NCI-H2227 treated with DMSO at 0.1 percent for 48 hours (cell line): ENCODE data around the gene LAMC3.
"Not testable (repeated sequence)": the region's sequence is repeated elsewhere in the genome, so short reads cannot be mapped to it uniquely, and the experiment has no call there.

Source experiments
- DNase-seq: peaks from one replicate; lab custom pipeline; 2025; lab: John Stamatoyannopoulos, UW

The LAMC3 gene

DNA sequence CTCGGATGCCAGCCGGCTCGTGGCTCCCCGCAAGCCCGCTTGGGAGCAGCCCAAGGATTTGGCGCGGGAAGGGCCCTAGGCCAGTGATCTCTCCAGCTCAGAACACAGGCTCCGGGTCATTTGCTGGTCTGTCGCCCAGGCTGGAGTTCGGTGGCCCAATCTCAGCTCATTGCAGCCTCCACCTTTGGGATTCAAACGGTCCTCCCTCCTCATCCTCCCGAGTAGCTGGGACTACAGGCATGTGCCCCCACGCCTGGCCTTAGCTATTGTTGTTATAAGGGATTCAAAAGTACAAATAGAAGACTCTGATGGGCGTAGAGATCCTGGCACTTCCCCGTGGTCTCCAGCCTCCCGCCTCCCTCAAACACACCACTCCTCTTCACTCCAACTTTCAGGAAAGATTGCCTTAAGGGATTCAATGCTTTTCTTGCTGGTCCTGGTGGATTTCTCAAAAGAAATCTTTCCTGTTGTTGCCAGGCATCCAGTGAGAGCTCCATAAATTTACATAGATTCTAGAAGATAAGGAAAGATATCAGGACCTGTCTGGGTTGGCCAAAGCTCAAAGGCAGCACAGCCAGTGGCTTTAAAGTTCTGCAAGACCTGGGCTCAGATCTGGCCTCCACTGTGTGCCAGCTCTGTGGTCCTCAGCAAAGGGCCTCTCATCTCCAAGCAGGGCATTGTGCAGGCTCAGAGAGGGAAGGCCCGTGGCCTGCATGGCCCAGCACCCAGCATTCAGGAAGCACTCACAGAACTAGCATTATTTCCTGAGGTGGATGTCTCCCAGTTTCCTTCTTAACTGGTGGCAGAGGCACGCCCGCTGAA is 88.4 kb downstream of the LAMC3 start:
- DNase-seq: no peak

- no peak for DNase-seq
Measured at GRCh38 chr9:131097948-131098278, 88.9 kb downstream of the LAMC3 start.

- DNase-seq: no peak
Measured at GRCh38 chr9:131098391-131099101, 89.6 kb downstream of the LAMC3 start.

DNA sequence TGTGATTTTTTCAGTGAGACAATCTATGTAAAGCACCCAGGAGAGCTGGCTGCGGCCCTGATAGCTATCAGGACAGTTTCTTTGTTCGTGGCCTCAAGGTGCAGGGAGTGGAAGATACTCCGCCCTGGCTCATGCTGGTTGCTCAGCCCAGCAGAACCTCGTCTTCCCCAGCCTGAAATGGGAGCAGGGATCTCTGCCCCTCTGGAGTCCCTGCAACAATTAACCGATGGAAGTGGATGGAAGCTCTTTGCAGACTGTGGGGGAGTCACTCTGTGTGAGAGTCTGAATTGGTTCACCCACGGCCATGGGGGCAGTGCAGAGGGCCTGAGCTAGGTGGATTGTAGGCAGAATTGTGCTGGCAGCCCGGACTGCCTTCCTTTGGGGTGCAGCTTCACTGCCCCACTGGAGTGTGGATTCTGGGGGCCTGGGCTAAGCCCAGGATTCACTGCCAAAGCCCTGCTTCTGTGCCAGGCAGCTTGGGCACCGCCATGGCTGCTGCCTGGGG is 90.2 kb downstream of the LAMC3 start:
- no peak for DNase-seq

- not testable (repeated sequence) for DNase-seq
Measured at GRCh38 chr9:131099845-131100244, 90.9 kb downstream of the LAMC3 start.

DNA sequence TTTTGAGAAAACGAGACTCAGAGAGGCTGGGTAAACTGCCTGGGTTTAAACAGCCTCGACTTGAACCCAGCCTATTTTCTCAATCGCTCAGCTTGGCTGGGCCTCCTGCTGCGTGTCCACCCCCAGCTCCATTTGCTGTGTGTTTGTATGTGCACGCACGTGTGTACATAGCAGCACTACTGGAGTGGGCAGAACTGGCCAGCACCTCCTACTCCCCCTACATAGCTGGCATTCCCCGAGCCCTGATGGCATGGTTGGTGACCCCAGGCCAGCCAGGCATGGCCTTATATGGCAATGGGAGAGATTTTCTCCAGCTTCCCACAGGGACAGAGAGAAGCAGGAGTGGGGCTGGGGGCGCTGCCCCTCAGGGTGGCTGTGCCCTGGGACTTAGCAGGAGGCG is 91.5 kb downstream of the LAMC3 start:
- DNase-seq: no peak

DNA sequence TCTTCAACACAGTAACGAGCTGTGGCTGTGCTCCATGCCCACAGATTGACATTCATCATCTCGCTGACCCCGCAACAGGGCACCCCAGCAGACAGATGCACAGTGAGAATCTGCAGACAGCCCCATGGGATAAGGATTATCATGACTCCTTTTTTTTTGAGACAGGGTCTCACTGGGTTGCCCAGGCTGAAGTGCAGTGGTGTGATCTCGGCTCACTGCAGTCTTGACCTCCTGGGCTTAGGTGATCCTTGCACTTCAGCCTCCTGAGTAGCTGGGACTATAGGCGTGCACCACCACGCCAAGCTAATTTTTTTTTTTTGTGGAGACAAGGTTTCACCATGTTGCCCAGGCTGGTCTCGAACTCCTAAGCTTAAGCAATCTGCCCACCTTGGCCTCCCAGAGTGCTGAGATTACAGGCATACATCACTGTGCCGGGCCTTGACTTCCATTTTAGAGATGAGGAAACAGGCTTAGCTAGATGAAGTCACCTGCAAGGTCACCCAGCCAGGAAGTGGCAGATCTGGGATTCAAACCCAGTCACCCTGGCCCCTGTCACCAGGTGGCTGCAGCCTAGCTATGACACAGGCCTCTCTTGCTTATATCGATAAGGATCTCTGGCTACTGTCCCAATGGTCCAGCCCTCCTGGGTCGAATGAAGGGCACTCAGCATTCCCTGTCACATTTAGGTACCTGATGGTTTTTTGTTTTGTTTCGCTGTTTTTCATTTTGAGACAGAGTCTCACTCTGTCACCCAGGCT is 92.4 kb downstream of the LAMC3 start:
- no peak for DNase-seq

GRCh38 chr9:131103024-131103423 is 94.0 kb downstream of the LAMC3 start:
- DNase-seq: no peak

DNA sequence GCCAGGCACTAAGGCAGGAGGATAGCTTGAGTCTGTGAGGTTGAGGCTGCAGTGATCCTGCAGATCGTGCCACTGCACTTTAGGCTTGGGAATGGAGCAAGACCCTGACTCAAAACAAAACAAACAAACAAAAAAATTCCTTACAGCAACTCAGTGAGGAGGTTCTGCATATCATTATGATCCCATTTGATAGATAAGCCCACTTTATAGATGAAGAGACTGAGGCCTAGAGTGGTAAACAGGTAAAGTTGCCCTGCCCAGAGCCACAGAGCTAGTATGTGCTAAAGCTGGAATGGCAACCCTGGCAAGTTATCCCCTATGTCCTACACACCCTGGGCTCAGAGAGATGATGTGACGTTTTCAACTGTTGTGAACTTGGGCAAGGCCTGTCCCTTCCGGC is 94.6 kb downstream of the LAMC3 start:
- DNase-seq: no peak

- DNase-seq: no peak
Measured at GRCh38 chr9:131104016-131104740, 95.2 kb downstream of the LAMC3 start.

DNA sequence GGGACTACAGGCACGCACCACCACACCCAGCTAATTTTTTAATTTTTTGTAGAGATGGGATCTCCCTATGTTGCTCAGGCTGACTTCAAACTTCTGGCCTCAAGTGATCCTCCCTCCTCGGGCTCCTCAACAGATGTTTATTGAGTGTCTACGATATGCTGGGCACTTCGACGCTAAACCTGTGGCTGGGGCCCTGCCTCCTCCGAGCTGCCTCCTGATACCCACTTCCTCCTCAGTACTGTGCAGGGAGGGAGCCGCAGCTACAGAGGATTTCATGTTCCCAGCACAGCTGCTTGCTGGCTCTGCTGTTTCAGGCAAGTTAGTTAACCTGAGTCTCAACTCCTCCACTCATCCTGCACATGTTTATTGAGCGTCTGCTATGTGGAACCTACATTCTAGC is 97.0 kb downstream of the LAMC3 start:
- DNase-seq: no peak

DNA sequence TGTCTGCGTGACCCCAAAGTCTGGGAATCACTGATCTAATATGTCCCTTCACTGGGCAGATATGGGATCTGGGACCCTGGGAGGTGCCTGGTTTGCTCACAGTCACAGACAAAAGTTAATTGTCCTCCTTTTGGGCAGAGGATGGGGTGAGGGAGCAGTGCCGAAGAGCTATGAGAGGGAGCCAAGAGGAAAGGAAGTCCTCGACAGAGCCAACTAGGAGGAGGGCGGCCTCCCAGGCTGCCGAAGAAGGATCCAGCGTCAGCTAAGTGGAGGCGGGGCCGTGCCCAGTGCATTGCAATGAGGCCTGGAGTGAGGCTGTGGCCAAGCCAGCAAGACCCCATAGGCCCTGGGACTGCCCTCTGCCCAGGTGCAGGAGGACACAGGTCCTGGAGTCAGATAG is 98.8 kb downstream of the LAMC3 start:
- DNase-seq: no peak

DNA sequence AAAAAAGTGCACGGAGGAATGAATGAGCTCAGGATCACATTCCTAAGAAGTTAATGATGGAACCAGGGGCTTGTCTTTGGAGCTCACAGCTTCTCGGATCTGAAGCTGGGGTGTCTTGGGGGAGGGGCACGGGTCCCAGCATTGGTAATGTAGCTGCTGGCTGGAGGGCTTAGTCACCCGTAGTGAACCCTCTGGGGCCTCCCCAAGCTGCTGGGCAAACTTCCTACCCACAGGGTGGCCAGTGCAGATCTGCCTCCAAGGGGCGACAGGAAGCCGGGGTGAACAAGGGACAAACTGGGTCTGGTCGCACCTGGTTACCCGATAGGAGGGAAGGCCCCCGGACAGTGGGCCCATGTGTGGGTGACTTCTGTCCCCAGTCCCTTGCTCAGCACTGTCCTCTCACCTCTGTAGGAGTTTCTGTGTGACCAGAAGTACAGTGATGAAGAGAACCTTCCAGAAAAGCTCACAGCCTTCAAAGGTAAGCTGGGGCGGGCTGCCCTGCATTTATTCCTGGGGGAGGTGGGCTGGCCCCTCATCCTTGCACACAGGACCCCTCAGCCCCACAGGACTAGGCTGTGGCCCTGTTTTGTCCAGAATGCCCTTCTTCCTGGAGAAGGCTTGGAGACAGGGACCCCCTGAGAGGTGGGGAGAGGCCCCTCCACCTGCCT is 102.3 kb downstream of the LAMC3 start:
- no peak for DNase-seq

- no peak for DNase-seq
Measured at GRCh38 chr9:131111854-131112311, 102.9 kb downstream of the LAMC3 start.

DNA sequence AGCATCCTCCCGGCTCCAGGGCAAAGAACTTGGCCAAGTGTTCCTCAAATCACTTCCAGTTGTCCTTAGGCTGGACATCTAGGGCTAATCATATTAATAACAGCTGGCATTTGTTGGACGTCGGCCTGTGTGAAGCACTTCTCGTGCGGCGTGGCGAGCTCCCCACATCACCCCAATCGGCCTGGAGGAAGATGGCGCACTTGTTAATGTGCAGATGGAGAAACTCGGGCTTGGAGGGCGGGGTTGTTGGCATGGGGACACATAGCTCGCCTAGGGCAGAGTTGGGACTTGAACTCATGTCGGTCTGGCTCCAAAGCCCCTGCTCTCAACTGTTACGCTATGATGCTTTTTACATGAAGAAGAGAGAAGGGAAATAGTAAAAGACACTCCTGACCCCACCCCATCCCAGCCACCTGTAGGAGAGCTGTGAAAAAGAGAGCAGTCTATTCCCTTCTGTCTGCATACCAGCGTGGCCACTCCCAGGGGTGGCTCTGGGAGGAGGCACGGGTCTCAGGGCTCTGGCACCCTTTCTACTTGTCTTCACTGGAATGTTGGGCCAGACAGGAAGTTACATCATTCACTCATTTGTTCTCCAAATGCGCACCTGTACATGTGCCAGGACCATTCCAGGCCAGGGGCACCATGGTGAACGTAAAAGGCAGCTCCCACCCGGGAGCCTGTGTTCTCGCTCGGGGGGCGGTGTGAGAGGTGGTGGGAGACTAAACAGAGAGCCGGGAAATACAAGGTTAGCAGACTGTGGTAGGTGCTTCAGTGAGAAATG is 103.6 kb downstream of the LAMC3 start:
- no peak for DNase-seq

- DNase-seq: no peak
Measured at GRCh38 chr9:131113655-131114054, 104.7 kb downstream of the LAMC3 start.

GRCh38 chr9:131114084-131114535 is 105.1 kb downstream of the LAMC3 start:
- DNase-seq: no peak

GRCh38 chr9:131115360-131115742 is 106.4 kb downstream of the LAMC3 start:
- not testable (repeated sequence) for DNase-seq

GRCh38 chr9:131116281-131117120 is 107.5 kb downstream of the LAMC3 start:
- no peak for DNase-seq
